GM18502 (cell line): ENCODE results near the gene PCIF1.
"Not testable (repeated sequence)": the region's sequence is repeated elsewhere in the genome, so short reads cannot be mapped to it uniquely, and the experiment has no call there.

Source experiments
- ATAC-seq: cut with Tn5 transposase; IDR thresholded peaks from one replicate; pipeline ENCODE4 v1.9.1; 2021; ENCODE audit warnings: mild to moderate bottlenecking; ENCODE audit not compliant: unreplicated experiment, poor library complexity

The PCIF1 gene

DNA sequence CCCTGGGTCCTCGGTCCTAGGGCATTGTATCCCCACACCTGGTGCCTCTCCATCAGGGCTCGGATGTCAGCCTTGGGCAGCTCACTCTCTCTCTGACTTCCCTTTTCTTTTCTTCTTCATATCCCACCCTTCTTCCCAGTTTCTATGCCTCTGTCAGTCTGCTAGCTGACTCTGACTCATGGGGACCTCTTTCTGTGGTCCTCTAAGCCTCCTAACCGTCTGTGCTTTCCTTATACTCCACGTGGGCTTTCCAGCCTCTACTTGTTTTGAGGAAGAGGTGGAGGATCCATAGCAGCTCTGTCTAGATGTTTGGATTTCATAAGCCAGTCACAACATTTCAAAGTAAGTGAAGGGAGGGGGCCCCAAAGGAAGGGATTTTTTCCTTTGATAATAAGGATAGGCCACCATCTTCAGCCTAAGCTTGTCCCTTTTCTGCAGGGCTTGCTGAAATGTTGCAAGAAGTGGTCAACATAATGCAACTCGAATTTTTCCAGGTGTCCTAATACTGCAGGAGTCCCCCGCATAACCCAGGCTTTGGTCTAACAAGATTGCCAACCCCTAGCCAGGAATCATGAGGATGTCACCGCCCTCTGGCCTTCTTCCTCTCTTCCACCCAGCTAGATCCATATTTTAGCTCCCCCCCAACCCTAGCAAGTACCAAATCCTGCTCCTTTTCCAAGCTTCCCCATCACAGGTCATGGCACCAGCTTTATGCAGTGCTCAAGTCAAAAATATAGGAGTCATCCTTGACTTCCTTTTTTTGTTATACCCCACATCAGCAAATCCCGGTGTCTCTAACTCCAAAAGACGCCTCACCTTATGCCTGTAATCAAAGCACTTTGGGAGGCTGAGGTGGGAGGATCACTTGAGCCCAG lies 13.8 kb upstream of the PCIF1 start:
- no peak for ATAC-seq

DNA sequence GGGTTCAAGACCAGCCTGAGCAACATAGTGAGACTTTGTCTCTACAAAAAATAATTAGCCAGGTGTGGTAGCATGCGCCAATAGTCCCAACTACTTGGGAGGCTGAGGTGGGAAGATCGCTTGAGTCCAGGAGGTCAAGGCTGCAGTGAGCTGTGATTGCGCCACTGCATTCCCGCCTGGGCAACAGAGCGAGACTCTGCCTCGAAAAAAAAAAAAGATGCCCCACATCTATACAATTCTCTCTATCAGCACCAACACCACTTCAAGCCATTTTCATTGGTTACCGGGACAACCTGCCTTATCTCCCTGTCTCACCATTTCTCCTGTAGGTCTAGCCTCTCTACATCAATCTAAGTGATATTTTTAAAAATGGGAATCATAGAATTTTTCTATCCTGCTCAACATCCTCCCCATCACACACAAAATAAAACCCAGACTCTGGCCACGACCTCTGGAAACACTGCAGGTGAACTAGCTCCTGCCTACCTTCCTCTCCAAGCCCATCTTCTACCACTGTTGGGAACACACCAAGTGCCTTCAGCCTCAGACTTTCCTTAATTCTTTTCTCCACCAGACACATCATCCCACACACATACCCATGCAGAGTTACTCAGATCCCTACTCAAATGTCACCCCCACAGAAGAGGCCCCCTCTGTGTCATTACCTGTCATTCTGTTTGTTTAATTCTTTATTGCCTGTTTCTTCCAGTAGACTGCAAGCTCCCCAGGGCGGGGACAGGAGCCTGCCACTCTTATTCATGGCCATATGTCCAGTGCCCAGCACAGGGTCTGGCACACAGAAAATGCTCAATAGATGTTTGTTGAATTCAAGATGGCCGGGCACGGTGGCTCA lies 12.9 kb upstream of the PCIF1 start:
- ATAC-seq: no peak

DNA sequence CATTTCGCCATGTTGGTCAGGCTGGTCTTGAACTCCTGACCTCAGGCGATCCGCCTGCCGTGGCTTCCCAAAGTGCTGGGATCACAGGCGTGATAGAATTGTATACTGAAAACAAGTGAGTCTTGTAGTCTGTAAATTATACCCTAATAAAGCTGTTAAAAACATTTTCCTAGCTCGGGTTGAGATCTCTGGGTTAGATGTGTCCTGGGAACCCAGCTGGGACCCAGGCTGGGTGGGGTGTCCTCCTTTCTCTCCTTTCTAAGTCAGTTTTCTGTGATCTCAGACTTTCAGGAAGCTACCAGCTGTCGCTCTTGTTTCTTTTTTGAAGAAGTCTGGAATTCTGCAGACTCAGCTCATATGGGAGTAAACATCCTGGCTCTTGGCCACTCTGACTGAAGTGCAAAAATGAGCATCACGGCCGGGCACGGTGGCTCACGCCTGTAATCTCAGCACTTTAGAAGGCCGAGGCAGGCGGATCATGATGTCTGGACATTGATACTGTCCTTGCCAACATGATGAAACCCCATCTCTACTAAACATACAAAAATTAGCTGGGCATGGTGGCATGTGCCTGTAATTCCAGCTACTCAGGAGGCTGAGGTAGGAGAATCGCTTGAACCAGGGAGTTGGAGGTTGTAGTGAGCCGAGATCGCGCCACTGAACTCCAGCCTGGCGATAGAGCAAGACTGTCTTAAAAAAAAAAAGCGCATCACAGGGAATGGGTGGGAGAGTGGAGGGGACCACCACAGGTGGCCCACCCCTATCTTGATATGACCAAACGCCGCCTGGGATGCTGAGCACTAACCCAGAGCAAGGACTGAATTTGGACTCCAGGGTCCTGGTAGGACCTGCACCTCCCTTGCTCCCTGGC lies 9.9 kb upstream of the PCIF1 start:
- no peak for ATAC-seq

DNA sequence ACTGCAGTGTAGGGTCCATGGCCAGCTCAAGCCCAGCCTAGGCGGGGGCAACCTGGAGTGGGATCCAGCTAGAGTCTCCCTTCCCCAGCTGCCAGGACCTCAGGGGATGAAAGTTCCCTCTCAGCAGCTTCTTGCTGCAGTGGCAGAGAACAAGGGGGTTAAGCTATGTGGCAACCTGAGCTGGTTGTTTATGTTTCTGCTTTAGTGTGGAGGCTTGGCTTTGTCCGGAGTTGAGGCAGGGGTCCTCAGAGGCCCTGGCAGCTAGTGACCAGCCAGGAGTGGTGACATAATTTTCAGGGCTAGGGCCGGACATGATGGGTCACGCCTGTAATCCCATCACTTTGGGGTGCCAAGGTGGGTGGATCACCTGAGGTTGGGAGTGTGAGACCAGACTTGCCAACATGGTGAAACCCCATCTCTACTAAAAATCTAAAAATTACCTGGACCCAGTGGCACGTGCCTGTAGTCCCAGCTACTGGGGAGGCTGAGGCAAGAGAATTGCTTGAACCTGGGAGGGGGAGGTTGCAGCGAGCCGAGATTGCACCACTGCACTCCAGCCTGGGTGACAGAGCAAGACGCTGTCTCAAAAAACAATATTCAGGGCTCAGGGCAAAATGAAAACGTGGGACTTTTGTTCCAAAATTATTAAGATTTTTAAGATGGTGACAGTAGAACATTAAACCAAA lies 8.5 kb upstream of the PCIF1 start:
- no peak for ATAC-seq

DNA sequence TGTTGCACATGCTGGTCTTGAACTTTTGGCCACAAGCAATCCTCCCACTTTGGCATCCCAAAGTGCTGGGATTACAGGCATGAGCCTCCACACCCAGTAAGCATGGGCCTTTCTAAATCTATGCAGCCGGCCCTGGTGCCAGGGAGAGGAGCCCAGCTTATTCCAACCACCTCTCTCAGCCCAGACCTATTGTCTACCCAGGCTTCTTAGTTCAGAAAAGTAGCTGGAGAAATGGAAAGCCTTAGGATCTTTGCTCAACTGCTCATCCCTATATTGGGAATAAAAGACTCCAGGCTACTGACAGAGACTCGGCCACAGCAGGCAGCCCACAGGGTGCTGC lies 7.8 kb upstream of the PCIF1 start:
- no peak for ATAC-seq

DNA sequence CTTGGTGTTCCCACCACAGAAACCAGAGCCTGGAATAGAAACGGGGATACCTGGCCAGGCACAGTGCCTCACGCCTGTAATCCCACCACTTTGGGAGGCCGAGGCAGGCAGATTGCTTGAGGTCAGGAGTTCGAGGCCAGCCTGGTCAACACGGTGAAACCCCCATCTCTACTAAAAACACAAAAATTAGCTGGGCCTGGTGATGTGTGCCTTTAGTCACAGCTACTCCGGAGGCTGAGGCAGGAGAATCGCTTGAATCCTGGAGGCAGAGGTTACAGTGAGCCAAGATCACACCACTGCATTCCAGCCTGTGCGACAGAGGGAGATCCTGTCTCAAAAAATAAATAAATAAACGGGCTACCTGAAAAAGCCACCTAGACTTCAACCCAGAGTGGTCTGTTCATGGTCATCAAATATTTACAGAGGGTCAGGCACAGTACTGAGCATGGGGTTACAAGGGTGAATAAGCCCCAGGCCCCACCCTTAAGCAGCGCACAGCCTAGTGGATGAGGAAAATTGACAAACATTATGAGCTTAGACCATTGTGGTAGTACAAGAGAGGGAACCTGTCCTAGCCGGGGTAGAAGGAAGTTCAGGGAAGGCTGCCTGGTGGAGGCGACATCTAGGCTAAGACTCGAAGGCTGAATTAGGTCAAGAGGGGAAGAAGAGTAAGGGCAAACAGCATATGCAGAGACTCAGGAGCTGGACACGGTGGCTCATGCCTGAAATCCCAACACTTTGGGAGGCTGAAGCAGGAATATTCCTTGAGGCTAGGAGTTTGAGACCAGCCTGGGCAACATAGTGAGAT lies 7.2 kb upstream of the PCIF1 start:
- no peak for ATAC-seq

DNA sequence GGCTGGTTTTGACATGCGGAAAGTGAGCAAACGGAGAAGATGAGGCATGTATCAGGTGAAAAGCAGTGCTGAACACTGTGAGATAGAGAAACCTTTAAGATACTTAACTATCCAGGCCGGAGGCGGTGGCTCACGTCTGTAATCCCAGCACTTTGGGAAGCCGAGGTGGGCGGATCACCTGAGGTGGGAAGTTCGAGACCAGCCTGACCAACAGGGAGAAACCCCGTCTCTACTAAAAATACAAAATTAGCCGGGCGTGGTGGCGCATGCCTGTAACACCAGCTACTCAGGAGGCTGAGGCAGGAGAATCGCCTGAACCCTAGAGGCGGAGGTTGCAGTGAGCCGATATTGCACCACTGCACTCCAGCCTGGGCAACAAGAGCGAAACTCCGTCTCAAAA lies 2.8 kb upstream of the PCIF1 start:
- ATAC-seq: not testable (repeated sequence)

DNA sequence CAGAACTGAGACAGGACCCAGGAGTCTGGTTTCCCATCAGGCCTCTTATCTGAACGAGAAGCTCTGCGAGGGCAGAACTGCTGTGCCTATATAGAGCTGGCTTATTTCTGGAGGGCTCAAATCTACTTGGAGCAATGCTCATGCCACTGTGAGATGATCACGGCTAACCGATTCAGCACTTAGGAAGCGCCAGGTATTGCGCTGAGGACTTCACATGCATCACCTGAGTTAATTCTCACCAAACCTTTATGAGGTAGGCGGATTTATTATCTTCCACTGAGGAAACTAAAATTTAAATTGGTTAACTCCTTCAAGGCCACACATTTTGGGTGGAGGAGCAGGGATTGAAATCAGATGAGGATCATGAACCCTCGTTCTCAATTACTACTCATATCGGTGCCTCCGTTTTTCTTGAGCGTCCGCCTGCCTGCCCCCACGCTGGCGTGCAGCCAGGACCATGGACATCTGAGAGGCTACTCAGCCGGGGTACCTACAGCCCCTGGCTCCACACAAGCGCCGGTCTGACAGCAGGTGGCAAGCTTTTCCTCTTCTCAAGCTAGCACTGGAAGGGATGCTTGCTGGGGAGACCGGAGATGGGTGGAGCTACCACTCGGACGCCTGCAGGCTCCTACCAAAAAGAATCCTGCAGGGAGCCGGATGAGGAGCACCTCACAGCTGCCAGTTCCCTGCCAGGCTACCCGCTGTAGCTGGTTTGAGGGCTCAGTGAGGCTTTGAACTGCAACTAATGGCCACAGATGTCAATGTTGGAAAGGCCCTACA lies 1.0 kb upstream of the PCIF1 start:
- ATAC-seq: peak; percentile 13

DNA sequence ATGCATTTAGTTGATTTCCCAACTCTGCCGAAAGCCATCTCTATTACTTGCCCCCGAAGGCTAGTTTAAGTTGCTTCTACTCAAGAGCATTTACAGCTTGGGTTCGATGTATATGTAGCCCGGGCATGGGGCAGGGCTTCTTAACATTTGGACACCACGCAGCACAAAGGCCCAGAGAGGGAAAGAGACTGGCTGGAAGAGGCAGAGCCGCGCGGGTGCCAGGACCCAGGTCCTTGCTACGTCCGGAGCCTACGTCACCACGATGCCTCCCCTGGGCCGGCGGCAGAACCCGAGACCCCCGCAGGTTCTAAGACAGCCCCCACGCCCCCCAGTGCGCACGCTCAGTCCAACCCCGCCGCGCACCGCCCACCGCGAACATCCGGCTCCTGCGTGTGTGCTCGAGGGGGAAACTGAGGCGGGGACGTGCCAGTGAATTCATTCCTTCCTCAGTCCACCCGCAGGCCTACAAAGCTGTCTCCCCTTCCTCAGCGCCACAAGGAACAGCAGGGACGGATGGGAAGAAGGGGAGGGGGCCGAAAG lies 367 bp upstream of the PCIF1 start:
- ATAC-seq: peak; percentile 17

DNA sequence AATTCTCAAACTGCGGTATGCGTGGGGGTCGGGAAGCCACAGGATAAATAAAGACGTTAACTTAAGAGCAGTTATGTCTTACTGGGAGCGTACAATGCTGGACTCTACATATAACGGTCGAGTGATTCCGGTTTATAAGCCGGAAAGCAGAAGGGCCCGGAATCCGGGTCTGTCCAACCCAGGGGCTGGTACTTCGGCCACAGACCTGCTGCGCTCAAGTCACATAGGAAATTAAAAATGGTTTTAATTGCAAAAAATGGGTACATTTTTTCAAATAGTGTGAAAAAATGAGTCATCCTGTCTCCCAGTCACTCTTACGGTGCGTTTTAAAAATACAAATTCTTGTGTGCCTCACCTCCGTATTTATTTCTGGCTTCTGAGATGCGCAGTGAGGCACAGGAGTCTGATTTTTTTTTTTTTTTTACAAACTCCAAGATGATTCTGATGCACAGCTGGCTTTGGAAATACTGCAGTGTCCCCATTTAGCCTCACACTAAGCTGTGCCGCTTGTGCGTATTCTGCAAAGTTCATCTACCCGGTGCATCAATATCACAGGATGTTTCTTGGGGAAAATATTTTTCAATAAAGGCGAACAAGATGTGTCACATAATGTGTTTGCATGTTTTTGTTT lies 1.0 kb downstream of the PCIF1 start:
- peak; percentile 13 for ATAC-seq

DNA sequence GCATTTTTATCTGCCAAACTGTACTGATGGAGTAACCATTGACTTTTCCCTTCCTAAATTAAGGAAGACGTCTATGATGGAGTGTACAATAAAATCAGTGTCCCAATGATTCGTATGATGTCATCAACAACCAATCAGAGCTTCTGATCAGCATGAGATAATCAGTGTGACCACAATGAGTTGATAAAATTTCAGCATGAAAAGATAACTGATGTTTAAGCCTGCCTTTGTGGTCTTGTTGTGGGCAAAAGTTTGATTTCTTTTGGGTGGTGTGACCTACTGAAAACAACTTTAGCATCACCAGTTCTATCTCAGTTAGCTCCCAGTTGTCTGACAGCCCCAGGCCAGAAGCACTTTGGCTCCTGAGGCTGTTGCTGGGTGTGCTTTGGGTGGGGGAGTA lies 3.3 kb downstream of the PCIF1 start:
- no peak for ATAC-seq

DNA sequence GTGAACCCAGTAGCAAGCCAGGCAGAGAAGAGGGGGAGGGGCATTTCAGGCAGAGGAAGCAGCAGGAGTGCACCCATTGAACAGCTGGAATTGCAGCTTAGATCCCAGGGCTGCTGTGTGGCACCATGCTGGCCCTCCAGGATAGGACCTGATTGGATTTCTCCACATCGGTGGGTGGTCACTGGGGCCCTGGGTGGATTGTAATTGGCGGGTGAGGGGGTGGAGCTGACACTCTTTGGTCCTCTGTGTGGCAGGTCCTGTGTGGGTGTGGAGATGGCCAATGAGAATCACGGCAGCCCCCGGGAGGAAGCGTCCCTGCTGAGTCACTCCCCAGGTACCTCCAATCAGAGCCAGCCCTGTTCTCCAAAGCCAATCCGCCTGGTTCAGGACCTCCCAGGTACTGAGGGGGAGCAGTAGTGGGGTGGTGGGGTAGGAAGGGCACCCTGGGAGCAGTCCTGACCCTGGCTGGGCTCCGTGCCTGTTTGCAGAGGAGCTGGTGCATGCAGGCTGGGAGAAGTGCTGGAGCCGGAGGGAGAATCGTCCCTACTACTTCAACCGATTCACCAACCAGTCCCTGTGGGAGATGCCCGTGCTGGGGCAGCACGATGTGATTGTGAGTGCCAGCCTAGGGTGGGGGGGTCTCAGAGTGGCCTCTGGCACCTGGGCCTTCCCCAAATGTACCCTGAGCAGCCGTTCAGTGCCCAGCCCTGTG lies 4.4 kb downstream of the PCIF1 start:
- ATAC-seq: no peak

DNA sequence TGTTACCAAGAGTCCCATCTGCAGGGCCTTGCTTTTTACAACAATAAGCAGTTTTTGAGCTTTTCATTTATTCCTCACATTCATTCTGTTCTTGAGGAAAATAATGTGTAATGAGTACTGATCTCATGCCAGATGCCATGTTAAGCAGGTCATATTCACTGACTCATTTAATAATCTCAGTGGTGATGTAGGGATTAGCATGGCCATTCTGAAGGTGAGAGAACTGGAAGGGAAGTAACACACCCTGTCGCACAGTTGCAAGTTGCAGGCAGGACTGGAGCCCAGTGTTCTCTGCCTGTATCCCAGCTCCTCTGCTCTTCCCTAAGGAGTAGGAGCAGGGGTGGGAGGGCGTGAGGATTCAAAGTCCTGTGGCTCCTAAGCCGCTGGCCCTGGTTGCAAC lies 5.6 kb downstream of the PCIF1 start:
- ATAC-seq: no peak

DNA sequence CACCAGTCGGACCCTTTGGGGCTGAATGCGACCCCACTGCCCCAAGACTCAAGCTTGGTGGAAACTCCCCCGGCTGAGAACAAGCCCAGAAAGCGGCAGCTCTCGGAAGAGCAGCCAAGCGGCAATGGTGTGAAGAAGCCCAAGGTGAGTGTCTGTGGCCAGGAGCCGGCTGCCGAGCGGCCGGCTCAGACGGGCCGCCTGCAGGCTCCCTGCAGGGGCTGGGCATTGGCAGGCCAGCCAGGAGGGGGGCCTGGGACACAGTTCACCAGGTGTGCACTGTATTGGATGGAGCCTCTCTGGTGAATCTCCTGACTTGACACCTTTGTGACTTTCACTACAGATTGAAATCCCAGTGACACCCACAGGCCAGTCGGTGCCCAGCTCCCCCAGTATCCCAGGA lies 6.0 kb downstream of the PCIF1 start:
- ATAC-seq: no peak

DNA sequence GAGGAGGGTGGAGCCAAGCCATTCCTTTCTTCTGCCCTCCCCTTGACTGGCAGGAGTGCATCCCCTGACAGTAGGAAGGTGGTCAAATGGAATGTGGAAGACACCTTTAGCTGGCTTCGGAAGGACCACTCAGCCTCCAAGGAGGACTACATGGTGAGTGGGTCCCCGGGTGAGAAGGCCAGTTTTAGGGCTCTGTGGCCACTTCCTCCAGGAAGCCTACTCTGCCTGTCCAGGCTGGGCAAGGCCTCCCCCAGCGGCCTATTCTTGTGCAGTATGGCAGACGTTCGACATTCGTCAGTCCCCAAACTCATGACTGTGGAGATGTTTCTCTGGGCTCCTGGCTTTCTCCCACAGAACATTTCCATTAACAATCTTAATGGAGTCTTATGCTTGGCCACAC lies 9.1 kb downstream of the PCIF1 start:
- ATAC-seq: no peak

DNA sequence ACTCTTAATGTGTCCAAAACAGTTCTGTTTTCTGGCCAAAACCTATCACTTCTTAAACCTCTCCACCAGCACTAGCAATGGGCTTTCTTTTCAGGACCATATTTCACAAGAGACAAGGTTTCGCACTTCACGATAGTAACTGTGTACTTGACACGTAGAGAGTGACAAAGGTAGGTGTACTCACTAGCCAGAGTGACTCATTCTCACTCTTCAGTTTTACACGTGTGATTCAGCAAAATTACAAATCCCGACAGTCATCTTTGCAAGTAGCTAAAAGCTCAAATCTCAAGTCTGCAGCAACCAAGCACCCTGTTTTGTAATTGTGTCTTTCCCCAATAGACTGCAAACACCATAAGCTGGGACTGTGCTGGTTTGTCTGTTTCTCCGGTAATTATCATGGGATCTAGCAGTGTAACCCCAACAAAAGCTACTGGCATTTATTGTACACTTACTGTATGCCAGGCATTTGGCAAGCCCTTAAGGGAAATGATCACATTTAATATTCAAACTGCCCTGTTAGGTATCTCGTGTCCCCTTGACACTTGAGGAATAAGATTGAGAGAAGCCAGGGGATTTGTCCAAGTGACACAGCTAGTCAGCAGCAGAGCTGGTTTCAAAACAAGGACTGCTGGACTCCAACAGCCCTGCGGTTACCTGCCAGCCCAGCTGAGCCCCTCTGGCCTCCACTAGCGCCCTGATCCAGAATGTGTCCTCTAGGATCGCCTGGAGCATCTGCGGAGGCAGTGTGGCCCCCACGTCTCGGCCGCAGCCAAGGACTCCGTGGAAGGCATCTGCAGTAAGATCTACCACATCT lies 9.9 kb downstream of the PCIF1 start:
- ATAC-seq: no peak
